Activated T-cell treated with anti-CD3 and anti-CD28 coated beads for 1 hour (primary cell): ENCODE measurements around the gene SH3GLB1.
A peak's percentile ranks its signal among the peaks of the same experiment; 100 is the strongest.

Experiments used
- DNase-seq: peaks from one replicate; pipeline ENCODE4 v3.0.0-alpha.2; 2020; ENCODE audit warnings: low read depth

SH3GLB1 gene

GRCh38 chr1:86733340-86733739 lies 29.0 kb downstream of the SH3GLB1 start:
- DNase-seq: no peak

- no peak for DNase-seq
Observed at GRCh38 chr1:86739648-86740509, 35.5 kb downstream of the SH3GLB1 start.

- peak; percentile 29 for DNase-seq
Observed at GRCh38 chr1:86741947-86742572, 37.7 kb downstream of the SH3GLB1 start.

- DNase-seq: no peak
Observed at GRCh38 chr1:86747304-86747703, 42.9 kb downstream of the SH3GLB1 start.

GRCh38 chr1:86748622-86749373 lies 44.4 kb downstream of the SH3GLB1 start:
- no peak for DNase-seq

GRCh38 chr1:86750076-86750475 lies 45.7 kb downstream of the SH3GLB1 start:
- DNase-seq: no peak

GRCh38 chr1:86750530-86750929 lies 46.2 kb downstream of the SH3GLB1 start:
- no peak for DNase-seq

- DNase-seq: no peak
Observed at GRCh38 chr1:86751923-86752322, 47.5 kb downstream of the SH3GLB1 start.

GRCh38 chr1:86753700-86754099 lies 49.3 kb downstream of the SH3GLB1 start:
- DNase-seq: no peak

GRCh38 chr1:86754265-86754974 lies 50.0 kb downstream of the SH3GLB1 start:
- DNase-seq: no peak

- DNase-seq: no peak
Observed at GRCh38 chr1:86756062-86756406, 51.7 kb downstream of the SH3GLB1 start.

GRCh38 chr1:86757272-86757984 lies 53.1 kb downstream of the SH3GLB1 start:
- no peak for DNase-seq

GRCh38 chr1:86758570-86758969 lies 54.2 kb downstream of the SH3GLB1 start:
- DNase-seq: no peak

GRCh38 chr1:86760199-86760598 lies 55.8 kb downstream of the SH3GLB1 start:
- DNase-seq: no peak

GRCh38 chr1:86762336-86762735 lies 58.0 kb downstream of the SH3GLB1 start:
- no peak for DNase-seq

- no peak for DNase-seq
Observed at GRCh38 chr1:86764523-86764922, 60.1 kb downstream of the SH3GLB1 start.

- DNase-seq: no peak
Observed at GRCh38 chr1:86765073-86765472, 60.7 kb downstream of the SH3GLB1 start.

- no peak for DNase-seq
Observed at GRCh38 chr1:86765674-86766073, 61.3 kb downstream of the SH3GLB1 start.

GRCh38 chr1:86768554-86768953 lies 64.2 kb downstream of the SH3GLB1 start:
- no peak for DNase-seq

- no peak for DNase-seq
Observed at GRCh38 chr1:86769065-86769464, 64.7 kb downstream of the SH3GLB1 start.
